Stomach (tissue), 4 donors: ENCODE data around the gene RPH3AL.
"Not testable (repeated sequence)": the region's sequence is repeated elsewhere in the genome, so short reads cannot be mapped to it uniquely, and the experiment has no call there.

Source experiments
- POLR2A ChIP-seq, 4 donors: fragments of 450-650 bp; IDR thresholded peaks; one replicate each; pipeline ENCODE4 v1.6.1; 2016; ENCODE audit warnings: antibody characterized with exemption in 4 of 4, control low read depth in 2 of 4, mild to moderate bottlenecking in 1 of 4, moderate library complexity in 1 of 4
- POLR2AphosphoS5 ChIP-seq, 3 donors: sonication (generic); formaldehyde crosslinking; IDR thresholded peaks; one replicate each; pipeline ENCODE4 v1.6.1; 2016; ENCODE audit warnings: antibody characterized with exemption in 3 of 3
- TF ChIP-seq, protein P1 (sequence below), 7 experiments: fragments of 450-650 bp in 4 of 7; fragments of 200-600 bp in 3 of 7; sonication (generic) in 3 of 7; IDR thresholded peaks; one replicate each; pipeline ENCODE4 v1.5.1; 2016 to 2019; ENCODE audit warnings: antibody characterized with exemption in 7 of 7, control low read depth in 2 of 7, mild to moderate bottlenecking in 1 of 7

DNA sequence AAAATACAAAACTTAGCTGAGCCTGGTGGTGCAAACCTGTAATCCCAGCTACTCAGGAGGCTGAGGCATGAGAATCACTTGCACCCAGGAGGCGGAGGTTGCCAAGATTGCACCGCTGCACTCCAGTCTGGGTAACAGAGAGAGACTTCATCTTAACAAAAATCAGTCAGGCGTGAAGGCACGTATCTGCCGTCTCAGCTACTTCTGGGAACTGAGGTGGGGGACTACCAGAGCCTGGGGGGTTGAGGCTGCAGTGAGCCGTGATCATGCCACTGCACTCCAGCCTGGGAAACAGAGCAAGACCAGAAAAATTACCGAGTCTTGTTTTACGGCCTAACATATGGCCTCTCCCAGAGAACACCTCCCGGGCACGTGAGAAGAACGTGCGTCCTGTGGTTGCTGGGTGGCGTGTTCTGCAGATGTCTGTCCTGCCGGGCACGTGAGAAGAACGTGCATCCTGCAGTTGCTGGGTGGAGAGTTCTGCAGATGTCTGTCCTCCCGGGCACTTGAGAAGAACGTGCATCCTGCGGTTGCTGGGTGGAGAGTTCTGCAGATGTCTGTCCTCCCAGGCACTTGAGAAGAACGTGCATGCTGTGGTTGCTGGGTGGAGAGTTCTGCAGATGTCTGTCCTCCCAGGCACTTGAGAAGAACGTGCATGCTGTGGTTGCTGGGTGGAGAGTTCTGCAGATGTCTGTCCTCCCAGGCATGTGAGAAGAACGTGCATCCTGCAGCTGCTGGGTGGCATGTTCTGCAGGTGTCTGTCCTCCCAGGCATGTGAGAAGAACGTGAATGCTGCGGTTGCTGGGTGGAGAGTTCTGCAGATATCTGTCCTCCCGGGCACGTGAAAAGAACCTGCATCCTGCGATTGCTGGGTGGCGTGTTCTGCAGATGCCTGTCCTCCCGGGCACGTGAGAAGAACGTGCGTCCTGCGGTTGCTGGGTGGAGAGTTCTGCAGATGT is 14.3 kb upstream of the RPH3AL start:
- TF ChIP-seq, protein P1, sequence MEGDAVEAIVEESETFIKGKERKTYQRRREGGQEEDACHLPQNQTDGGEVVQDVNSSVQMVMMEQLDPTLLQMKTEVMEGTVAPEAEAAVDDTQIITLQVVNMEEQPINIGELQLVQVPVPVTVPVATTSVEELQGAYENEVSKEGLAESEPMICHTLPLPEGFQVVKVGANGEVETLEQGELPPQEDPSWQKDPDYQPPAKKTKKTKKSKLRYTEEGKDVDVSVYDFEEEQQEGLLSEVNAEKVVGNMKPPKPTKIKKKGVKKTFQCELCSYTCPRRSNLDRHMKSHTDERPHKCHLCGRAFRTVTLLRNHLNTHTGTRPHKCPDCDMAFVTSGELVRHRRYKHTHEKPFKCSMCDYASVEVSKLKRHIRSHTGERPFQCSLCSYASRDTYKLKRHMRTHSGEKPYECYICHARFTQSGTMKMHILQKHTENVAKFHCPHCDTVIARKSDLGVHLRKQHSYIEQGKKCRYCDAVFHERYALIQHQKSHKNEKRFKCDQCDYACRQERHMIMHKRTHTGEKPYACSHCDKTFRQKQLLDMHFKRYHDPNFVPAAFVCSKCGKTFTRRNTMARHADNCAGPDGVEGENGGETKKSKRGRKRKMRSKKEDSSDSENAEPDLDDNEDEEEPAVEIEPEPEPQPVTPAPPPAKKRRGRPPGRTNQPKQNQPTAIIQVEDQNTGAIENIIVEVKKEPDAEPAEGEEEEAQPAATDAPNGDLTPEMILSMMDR (IDR thresholded peaks at IDR 0.05) = not testable (repeated sequence)
- not testable (repeated sequence) for TF ChIP-seq POLR2AphosphoS5, POLR2A (IDR thresholded peaks at IDR 0.05)
